ENCODE data around the gene TTBK2. TPM values are rescaled to one million over a fixed set of nuclear protein-coding genes. Genes with fewer than 3 reads are reported as not detected.

The TTBK2 gene
- total RNA-seq, 1 donor = 15.2 TPM

- no peaks in the 10 kb centered on the region for H3K9me3 ChIP-seq (ENCODE audit: low read depth, low read length)
- H2AFZ ChIP-seq (ENCODE audit: low read length) = no peak overlapping the region
- no peak for TF ChIP-seq CTCF (IDR thresholded peaks at IDR 0.05; ENCODE audit: extremely low read depth, low read depth, low read length)
- H3K79me2 ChIP-seq (ENCODE audit: insufficient read depth, low read length) = no peaks in the 10 kb centered on the region
- H3K4me1 ChIP-seq (ENCODE audit: insufficient read depth, low read length) = no peaks in the 10 kb centered on the region
- no peak overlapping the region for H3K4me2 ChIP-seq (ENCODE audit: insufficient read depth, low read length)
- H3K27me3 ChIP-seq (ENCODE audit: insufficient read depth, low read length) = no peaks in the 10 kb centered on the region
- peak; percentile 37 for DNase-seq (ENCODE audit: insufficient read length, low spot score, missing footprints)
- H4K20me1 ChIP-seq (ENCODE audit: insufficient read depth, low read length) = peaks cover 3% of the 10 kb centered on the region
- H3K36me3 ChIP-seq (ENCODE audit: insufficient read depth, low read length) = peaks cover 59% of the 10 kb centered on the region
- H3K4me3 ChIP-seq (ENCODE audit: insufficient read depth, low read length) = no peak overlapping the region
- H3K27ac ChIP-seq (ENCODE audit: low read depth, low read length) = no peak overlapping the region
These were observed 194.5 kb downstream of the TTBK2 start for GRCh38 chr15:42726114-42726513.

- Histone ChIP-seq H3K4me3 (ENCODE audit: insufficient read depth, low read length) (no peak overlapping the region), H3K79me2 (ENCODE audit: insufficient read depth, low read length) (no peaks in the 10 kb centered on the region), H3K27me3 (ENCODE audit: insufficient read depth, low read length) (no peaks in the 10 kb centered on the region), H3K9me3 (ENCODE audit: low read depth, low read length) (no peaks in the 10 kb centered on the region), H3K27ac (ENCODE audit: low read depth, low read length) (no peak overlapping the region), H3K4me1 (ENCODE audit: insufficient read depth, low read length) (no peaks in the 10 kb centered on the region), H2AFZ (ENCODE audit: low read length) (no peak overlapping the region), H4K20me1 (ENCODE audit: insufficient read depth, low read length) (no peaks in the 10 kb centered on the region), H3K4me2 (ENCODE audit: insufficient read depth, low read length) (no peak overlapping the region), H3K36me3 (ENCODE audit: insufficient read depth, low read length) (peaks cover 52% of the 10 kb centered on the region)
- no peak for TF ChIP-seq CTCF (IDR thresholded peaks at IDR 0.05; ENCODE audit: extremely low read depth, low read depth, low read length)
- DNase-seq (ENCODE audit: insufficient read length, low spot score, missing footprints) = peak; percentile 51
These were observed 195.2 kb downstream of the TTBK2 start for GRCh38 chr15:42725331-42725903.

GRCh38 chr15:42724276-42724675 is 196.3 kb downstream of the TTBK2 start:
- DNase-seq (ENCODE audit: insufficient read length, low spot score, missing footprints) = peak; percentile 79
- no peak for TF ChIP-seq CTCF (IDR thresholded peaks at IDR 0.05; ENCODE audit: extremely low read depth, low read depth, low read length)
- peaks cover 51% of the 10 kb centered on the region for H3K36me3 ChIP-seq (ENCODE audit: insufficient read depth, low read length)

GRCh38 chr15:42723068-42723467 is 197.5 kb downstream of the TTBK2 start:
- no peak overlapping the region for H2AFZ ChIP-seq (ENCODE audit: low read length)
- no peaks in the 10 kb centered on the region for H3K79me2 ChIP-seq (ENCODE audit: insufficient read depth, low read length)
- no peaks in the 10 kb centered on the region for H3K4me1 ChIP-seq (ENCODE audit: insufficient read depth, low read length)
- no peak for DNase-seq (ENCODE audit: insufficient read length, low spot score, missing footprints)
- TF ChIP-seq CTCF (IDR thresholded peaks at IDR 0.05; ENCODE audit: extremely low read depth, low read depth, low read length) = peak; percentile 24
- H3K4me2 ChIP-seq (ENCODE audit: insufficient read depth, low read length) = no peak overlapping the region
- H4K20me1 ChIP-seq (ENCODE audit: insufficient read depth, low read length) = no peaks in the 10 kb centered on the region
- H3K9me3 ChIP-seq (ENCODE audit: low read depth, low read length) = no peaks in the 10 kb centered on the region
- H3K36me3 ChIP-seq (ENCODE audit: insufficient read depth, low read length) = peaks cover 41% of the 10 kb centered on the region
- H3K27me3 ChIP-seq (ENCODE audit: insufficient read depth, low read length) = no peaks in the 10 kb centered on the region
- H3K27ac ChIP-seq (ENCODE audit: low read depth, low read length) = no peak overlapping the region
- H3K4me3 ChIP-seq (ENCODE audit: insufficient read depth, low read length) = no peak overlapping the region

More at GRCh38 chr15:42724276-42724675, 196.3 kb downstream of the TTBK2 start:
- H2AFZ ChIP-seq (ENCODE audit: low read length) = no peak overlapping the region
- H3K4me1 ChIP-seq (ENCODE audit: insufficient read depth, low read length) = no peaks in the 10 kb centered on the region
- no peaks in the 10 kb centered on the region for H3K9me3 ChIP-seq (ENCODE audit: low read depth, low read length)
- H3K4me2 ChIP-seq (ENCODE audit: insufficient read depth, low read length) = no peak overlapping the region
- no peak overlapping the region for H3K4me3 ChIP-seq (ENCODE audit: insufficient read depth, low read length)
- H3K79me2 ChIP-seq (ENCODE audit: insufficient read depth, low read length) = no peaks in the 10 kb centered on the region
- H3K27ac ChIP-seq (ENCODE audit: low read depth, low read length) = no peak overlapping the region
- H3K27me3 ChIP-seq (ENCODE audit: insufficient read depth, low read length) = no peaks in the 10 kb centered on the region
- H4K20me1 ChIP-seq (ENCODE audit: insufficient read depth, low read length) = no peaks in the 10 kb centered on the region

All from osteoblast (primary cell).